ENCODE data around the gene BUD31. TPM values are rescaled to one million over a fixed set of nuclear protein-coding genes. Genes with fewer than 3 reads are reported as not detected.

BUD31 gene
- total and polyA plus RNA-seq, 10 of the 15 experiments (the other 5 are each of a cell fraction or from before 2014, with no cell fraction given), result 74.2 to 317 (median 130) TPM

DNA sequence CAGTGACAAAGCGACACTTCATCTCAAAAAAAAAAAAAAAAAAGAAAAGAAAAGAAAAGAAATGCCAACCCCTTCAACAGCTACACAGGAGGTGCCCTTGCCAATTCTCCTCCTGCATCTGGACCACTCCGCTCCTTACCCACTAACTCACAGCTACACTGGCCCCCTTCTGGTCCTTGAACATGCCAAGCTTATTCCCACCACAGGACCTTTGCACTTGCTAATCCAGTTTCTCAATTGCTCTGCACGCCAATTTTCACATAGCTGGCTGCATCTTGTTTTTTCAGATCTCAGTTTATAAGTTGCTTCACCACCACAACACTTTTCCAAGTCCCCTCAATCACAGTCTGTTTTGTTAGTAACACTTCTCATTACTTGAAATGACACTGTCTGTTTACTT lies 5.9 kb upstream of the BUD31 start:
- TF ChIP-seq CBX5 (IDR thresholded peaks at IDR 0.05; ENCODE audit: low read depth) (no peak), ZBED1 (IDR thresholded peaks at IDR 0.05; ENCODE audit: borderline replicate concordance) (no peak), ZNF274 (IDR thresholded peaks at IDR 0.05; ENCODE audit: insufficient read depth, insufficient read length) (no peak), PAX5 (IDR thresholded peaks at IDR 0.05; ENCODE audit: borderline replicate concordance, low read depth, low read length) (no peak), NFXL1 (IDR thresholded peaks at IDR 0.05; ENCODE audit: borderline replicate concordance) (no peak), CEBPB (IDR thresholded peaks at IDR 0.05; ENCODE audit: borderline replicate concordance in 1 of 2, low read depth in 2 of 2, low read length in 2 of 2) (no peak), KAT2A (conservative IDR thresholded peaks at IDR 0.05; ENCODE audit: control insufficient read depth, low read depth, low read length) (no peak), HDAC2 (IDR thresholded peaks at IDR 0.05) (no peak), ETV6 (conservative IDR thresholded peaks at IDR 0.05 in 1 of 2, IDR thresholded peaks at IDR 0.05 in 1 of 2; ENCODE audit: borderline replicate concordance in 1 of 2, low read depth in 1 of 2) (no peak), SMC3 (IDR thresholded peaks at IDR 0.05; ENCODE audit: borderline replicate concordance, low read length) (no peak), SUZ12 (IDR thresholded peaks at IDR 0.05; ENCODE audit: unreplicated experiment) (no peak), MYC (IDR thresholded peaks at IDR 0.05; ENCODE audit: insufficient read depth, insufficient read length, insufficient replicate concordance, low read length, severe bottlenecking) (no peak)
- TF ChIP-seq, protein P1, sequence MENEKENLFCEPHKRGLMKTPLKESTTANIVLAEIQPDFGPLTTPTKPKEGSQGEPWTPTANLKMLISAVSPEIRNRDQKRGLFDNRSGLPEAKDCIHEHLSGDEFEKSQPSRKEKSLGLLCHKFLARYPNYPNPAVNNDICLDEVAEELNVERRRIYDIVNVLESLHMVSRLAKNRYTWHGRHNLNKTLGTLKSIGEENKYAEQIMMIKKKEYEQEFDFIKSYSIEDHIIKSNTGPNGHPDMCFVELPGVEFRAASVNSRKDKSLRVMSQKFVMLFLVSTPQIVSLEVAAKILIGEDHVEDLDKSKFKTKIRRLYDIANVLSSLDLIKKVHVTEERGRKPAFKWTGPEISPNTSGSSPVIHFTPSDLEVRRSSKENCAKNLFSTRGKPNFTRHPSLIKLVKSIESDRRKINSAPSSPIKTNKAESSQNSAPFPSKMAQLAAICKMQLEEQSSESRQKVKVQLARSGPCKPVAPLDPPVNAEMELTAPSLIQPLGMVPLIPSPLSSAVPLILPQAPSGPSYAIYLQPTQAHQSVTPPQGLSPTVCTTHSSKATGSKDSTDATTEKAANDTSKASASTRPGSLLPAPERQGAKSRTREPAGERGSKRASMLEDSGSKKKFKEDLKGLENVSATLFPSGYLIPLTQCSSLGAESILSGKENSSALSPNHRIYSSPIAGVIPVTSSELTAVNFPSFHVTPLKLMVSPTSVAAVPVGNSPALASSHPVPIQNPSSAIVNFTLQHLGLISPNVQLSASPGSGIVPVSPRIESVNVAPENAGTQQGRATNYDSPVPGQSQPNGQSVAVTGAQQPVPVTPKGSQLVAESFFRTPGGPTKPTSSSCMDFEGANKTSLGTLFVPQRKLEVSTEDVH (IDR thresholded peaks at IDR 0.05; ENCODE audit: low read depth, partially characterized antibody), result no peak
- 97% methylated on average over 2 of the region's 3 CpGs for WGBS (ENCODE audit: insufficient coverage, insufficient replicate concordance, low lambda C conversion rate, missing lambda C conversion rate)

More for the DNA sequence above, 5.9 kb upstream of the BUD31 start:
- peaks cover 7% of the 10 kb centered on the region for H3K4me1 ChIP-seq (ENCODE audit: control insufficient read depth, insufficient read depth, low read length)
- H3K9ac ChIP-seq (ENCODE audit: control insufficient read depth, insufficient read depth, low read length), result no peak overlapping the region
- H2AFZ ChIP-seq (ENCODE audit: control insufficient read depth, low read depth, low read length), result no peak overlapping the region
- H3K4me3 ChIP-seq, result no peak overlapping the region
- peaks cover 27% of the 10 kb centered on the region for H3K79me2 ChIP-seq (ENCODE audit: control insufficient read depth, insufficient read depth, low read length)
- no peaks in the 10 kb centered on the region for H4K20me1 ChIP-seq (ENCODE audit: control insufficient read depth, insufficient read depth)
- ChIA-PET SMC1A (ENCODE audit: uncharacterized antibody, unreplicated experiment) (interaction anchor here (0.5 kb wide), 1 partner anchor 15 kb away, joined by 3 read pairs; no protein-coding TSS in a partner anchor), CTCF (interaction anchor here (0.6 kb wide), 1 partner anchor 149 kb away, joined by 4 read pairs; the partner anchor contains the start of gene FAM200A), RAD21 (ENCODE audit: unreplicated experiment) (interaction anchor here (0.6 kb wide), 1 partner anchor 157 kb away, joined by 4 read pairs; no protein-coding TSS in a partner anchor), POLR2A (interaction anchor here (0.6 to 1.2 kb wide), 4 partner anchors 10 to 17 kb away, joined by 3 to 7 read pairs (median 4); no protein-coding TSS in a partner anchor)
- no peaks in the 10 kb centered on the region for H3K9me3 ChIP-seq (replicated peaks; ENCODE audit: control insufficient read depth, insufficient read depth, low read length)
- no peak for ATAC-seq
- no peaks in the 10 kb centered on the region for H3K27me3 ChIP-seq (replicated peaks in 1 of 2; ENCODE audit: control insufficient read depth in 2 of 2, insufficient read depth in 2 of 2, low read length in 1 of 2)
- no peak for FAIRE-seq
- in situ Hi-C loops (cut with MboI), result no loop called here
- no TSS peak for BruUV-seq (replicated peaks)
- no peak overlapping the region for H3K27ac ChIP-seq (ENCODE audit: control insufficient read depth, insufficient read depth)
- no peak for DNase-seq (ENCODE audit: low read depth, low spot score)
- no peak overlapping the region for H3K4me2 ChIP-seq (ENCODE audit: control insufficient read depth, insufficient read depth)
- intact Hi-C loops (cut with micrococcal nuclease; ENCODE audit: unreplicated experiment), result no loop called here
- peaks cover 25 to 32% of the 10 kb centered on the region in 2 experiments for H3K36me3 ChIP-seq (ENCODE audit: control insufficient read depth in 2 of 2, insufficient read depth in 2 of 2, low read length in 1 of 2)
